GM12892 (cell line): ENCODE data around the gene TMPRSS3.
"Not testable (repeated sequence)": the region's sequence is repeated elsewhere in the genome, so short reads cannot be mapped to it uniquely, and the experiment has no call there.

Experiments used
- DNase-seq: peaks from one replicate; pipeline ENCODE4 v3.0.0; 2011; ENCODE audit not compliant: insufficient read length
- FAIRE-seq: peaks from 2 replicates; lab custom pipeline; 2011; peaks lifted over from hg19 to GRCh38; lab: Jason Lieb, UNC
- POLR2A ChIP-seq: IDR thresholded peaks from 2 replicates; pipeline ENCODE4 v1.6.1; 2011; ENCODE audit warnings: low read depth, low read length, control low read depth
- POLR2AphosphoS5 ChIP-seq: IDR thresholded peaks from 2 replicates; pipeline ENCODE4 v1.6.1; 2011; ENCODE audit warnings: low read depth, low read length, control low read depth
- TAF1 ChIP-seq: IDR thresholded peaks from 2 replicates; pipeline ENCODE4 v1.6.1; 2011; ENCODE audit warnings: low read depth, mild to moderate bottlenecking, control low read depth, low read length, borderline replicate concordance

Gene TMPRSS3

GRCh38 chr21:42413500-42413899, 17.6 kb upstream of the TMPRSS3 start:
- DNase-seq (no peak), FAIRE-seq (no peak)
- TF ChIP-seq POLR2AphosphoS5: no peak
- no peak for TF ChIP-seq POLR2A
- TF ChIP-seq TAF1: no peak

- FAIRE-seq: no peak
- no peak for DNase-seq
- TF ChIP-seq TAF1 (no peak), POLR2AphosphoS5 (no peak), POLR2A (no peak)
Measured at GRCh38 chr21:42413093-42413492, 17.2 kb upstream of the TMPRSS3 start.

- DNase-seq (no peak), FAIRE-seq (no peak)
- TF ChIP-seq POLR2AphosphoS5: no peak
- TF ChIP-seq TAF1: no peak
Measured at GRCh38 chr21:42412636-42412933, 16.7 kb upstream of the TMPRSS3 start.

GRCh38 chr21:42411891-42412635, 16.2 kb upstream of the TMPRSS3 start:
- DNase-seq (no peak), FAIRE-seq (no peak)
- TF ChIP-seq POLR2A: no peak
- TF ChIP-seq POLR2AphosphoS5: no peak
- no peak for TF ChIP-seq TAF1

- DNase-seq: no peak
- TF ChIP-seq POLR2AphosphoS5 (no peak), TAF1 (no peak), POLR2A (no peak)
- no peak for FAIRE-seq
Measured at GRCh38 chr21:42411197-42411869, 15.5 kb upstream of the TMPRSS3 start.

GRCh38 chr21:42409366-42409765, 13.5 kb upstream of the TMPRSS3 start:
- TF ChIP-seq POLR2AphosphoS5: no peak
- TF ChIP-seq TAF1: no peak
- TF ChIP-seq POLR2A: no peak
- FAIRE-seq (no peak), DNase-seq (no peak)

- FAIRE-seq, DNase-seq: not testable (repeated sequence)
Measured at GRCh38 chr21:42408718-42409117, 12.9 kb upstream of the TMPRSS3 start.

GRCh38 chr21:42407476-42407875, 11.6 kb upstream of the TMPRSS3 start:
- DNase-seq: no peak
- no peak for TF ChIP-seq POLR2AphosphoS5
- no peak for TF ChIP-seq POLR2A
- TF ChIP-seq TAF1: no peak
- FAIRE-seq: no peak

GRCh38 chr21:42406866-42407265, 11.0 kb upstream of the TMPRSS3 start:
- TF ChIP-seq TAF1: no peak
- no peak for TF ChIP-seq POLR2A
- TF ChIP-seq POLR2AphosphoS5: no peak
- DNase-seq (no peak), FAIRE-seq (no peak)

GRCh38 chr21:42406201-42406621, 10.4 kb upstream of the TMPRSS3 start:
- no peak for DNase-seq
- TF ChIP-seq POLR2AphosphoS5: no peak
- TF ChIP-seq TAF1: no peak
- TF ChIP-seq POLR2A: no peak
- no peak for FAIRE-seq

GRCh38 chr21:42405064-42406013, 9.5 kb upstream of the TMPRSS3 start:
- DNase-seq (no peak), FAIRE-seq (no peak)
- no peak for TF ChIP-seq TAF1
- TF ChIP-seq POLR2A: no peak
- no peak for TF ChIP-seq POLR2AphosphoS5

GRCh38 chr21:42404539-42404938, 8.7 kb upstream of the TMPRSS3 start:
- no peak for TF ChIP-seq POLR2A
- TF ChIP-seq POLR2AphosphoS5: no peak
- TF ChIP-seq TAF1: no peak
- FAIRE-seq: no peak
- no peak for DNase-seq
